Measurements from ENCODE around the gene SLC5A10.
"Not testable (repeated sequence)": the region's sequence is repeated elsewhere in the genome, so short reads cannot be mapped to it uniquely, and the experiment has no call there.

DNA sequence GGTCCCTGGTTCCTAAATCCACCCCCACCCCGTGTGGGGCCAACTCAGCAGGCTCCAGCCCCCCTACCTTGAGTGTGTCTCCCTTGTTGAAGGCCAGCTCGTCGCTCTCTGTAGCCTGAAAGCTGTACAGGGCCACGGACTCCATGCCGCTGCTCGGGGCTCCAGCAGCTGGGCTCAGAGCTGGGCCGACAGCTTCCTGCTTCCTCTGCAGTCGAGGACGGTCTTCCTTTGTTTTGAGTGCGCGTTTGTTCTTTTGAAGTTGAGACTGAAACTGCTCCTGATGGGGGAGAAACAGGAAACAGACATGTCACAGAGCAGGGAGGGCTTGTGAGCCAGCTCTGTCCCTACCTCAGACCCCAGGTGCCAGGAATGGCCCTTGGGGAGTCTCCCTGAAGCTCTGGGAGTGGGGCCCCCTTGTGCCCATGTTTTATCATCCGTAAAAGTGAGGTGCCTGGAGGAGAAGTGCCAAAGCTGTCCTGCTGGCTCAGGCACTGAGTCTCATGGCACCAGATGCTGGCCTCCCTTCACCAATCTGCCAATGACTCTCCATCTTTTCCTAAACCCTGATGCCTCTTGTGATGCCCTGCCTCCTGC is 94.9 kb downstream of the SLC5A10 start, which contains the start of gene GRAP:
- TF ChIP-seq, protein P1, sequence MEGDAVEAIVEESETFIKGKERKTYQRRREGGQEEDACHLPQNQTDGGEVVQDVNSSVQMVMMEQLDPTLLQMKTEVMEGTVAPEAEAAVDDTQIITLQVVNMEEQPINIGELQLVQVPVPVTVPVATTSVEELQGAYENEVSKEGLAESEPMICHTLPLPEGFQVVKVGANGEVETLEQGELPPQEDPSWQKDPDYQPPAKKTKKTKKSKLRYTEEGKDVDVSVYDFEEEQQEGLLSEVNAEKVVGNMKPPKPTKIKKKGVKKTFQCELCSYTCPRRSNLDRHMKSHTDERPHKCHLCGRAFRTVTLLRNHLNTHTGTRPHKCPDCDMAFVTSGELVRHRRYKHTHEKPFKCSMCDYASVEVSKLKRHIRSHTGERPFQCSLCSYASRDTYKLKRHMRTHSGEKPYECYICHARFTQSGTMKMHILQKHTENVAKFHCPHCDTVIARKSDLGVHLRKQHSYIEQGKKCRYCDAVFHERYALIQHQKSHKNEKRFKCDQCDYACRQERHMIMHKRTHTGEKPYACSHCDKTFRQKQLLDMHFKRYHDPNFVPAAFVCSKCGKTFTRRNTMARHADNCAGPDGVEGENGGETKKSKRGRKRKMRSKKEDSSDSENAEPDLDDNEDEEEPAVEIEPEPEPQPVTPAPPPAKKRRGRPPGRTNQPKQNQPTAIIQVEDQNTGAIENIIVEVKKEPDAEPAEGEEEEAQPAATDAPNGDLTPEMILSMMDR (IDR thresholded peaks at IDR 0.05) = not testable (repeated sequence)
- not testable (repeated sequence) for TF ChIP-seq ZFX (IDR thresholded peaks at IDR 0.05; ENCODE audit: borderline replicate concordance)
